HEK293 (cell line): ENCODE results near the gene ORC4.

Experiments
- CTCF ChIA-PET: fragments of 350-600 bp; formaldehyde crosslinking; extraction: SDS; loops from one replicate; lab custom pipeline; 2021; ENCODE audit warnings: antibody characterized with exemption; lab: Yijun Ruan, JAX
- POLR2A ChIA-PET: fragments of 300-600 bp; formaldehyde crosslinking; extraction: SDS; loops from one replicate; lab custom pipeline; 2020; ENCODE audit warnings: antibody characterized with exemption, inconsistent platforms; lab: Yijun Ruan, JAX
- H3K27ac ChIP-seq: fragments of 200-500 bp; sonication (Bioruptor generic); 2 replicates; pipeline ENCODE4 v1.5.1; 2014; ENCODE audit warnings: low read depth, low read length, control low read depth, inconsistent platforms; ENCODE audit errors: extremely low read depth
- H3K36me3 ChIP-seq, 2 experiments: fragments of 200-500 bp in 1 of 2; sonication (Bioruptor generic) in 1 of 2; 1 replicate in 1 of 2; 2 replicates in 1 of 2; pipeline ENCODE4 v1.5.1; 2014 to 2017; ENCODE audit warnings: inconsistent platforms in 2 of 2, low read length in 2 of 2; ENCODE audit not compliant: control insufficient read depth in 2 of 2, insufficient read depth in 1 of 2
- H3K4me1 ChIP-seq: fragments of 200-500 bp; sonication (Bioruptor generic); 2 replicates; pipeline ENCODE4 v1.5.1; 2014; ENCODE audit warnings: mild to moderate bottlenecking, low read length, inconsistent platforms; ENCODE audit not compliant: control insufficient read depth, insufficient read depth
- H3K4me3 ChIP-seq: 2 replicates; pipeline ENCODE4 v1.5.1; 2011; ENCODE audit warnings: low read depth, mild to moderate bottlenecking, control low read depth, low read length, moderate library complexity
- H3K9me3 ChIP-seq: fragments of 200-500 bp; sonication (Bioruptor generic); 2 replicates; pipeline ENCODE4 v1.5.1; 2014; ENCODE audit warnings: low read depth, low read length, inconsistent platforms; ENCODE audit not compliant: control insufficient read depth, insufficient read depth
- GFI1B ChIP-seq: fragments of 450-650 bp; formaldehyde crosslinking; IDR thresholded peaks from 2 replicates; pipeline ENCODE4 v1.5.1; 2016; ENCODE audit warnings: missing biosample characterization, missing genetic modification characterization
- KLF17 ChIP-seq: fragments of 450-650 bp; formaldehyde crosslinking; IDR thresholded peaks from 2 replicates; pipeline ENCODE4 v1.5.1; 2016; ENCODE audit warnings: missing biosample characterization, missing genetic modification characterization
- REPIN1 ChIP-seq: fragments of 450-650 bp; formaldehyde crosslinking; IDR thresholded peaks from 2 replicates; pipeline ENCODE4 v1.5.1; 2017; ENCODE audit warnings: missing biosample characterization, missing genetic modification characterization, low read depth
- SCRT1 ChIP-seq: fragments of 450-650 bp; formaldehyde crosslinking; IDR thresholded peaks from 2 replicates; pipeline ENCODE4 v1.5.1; 2016; ENCODE audit warnings: missing biosample characterization, missing genetic modification characterization, borderline replicate concordance
- SP2 ChIP-seq: fragments of 450-650 bp; formaldehyde crosslinking; IDR thresholded peaks from 2 replicates; pipeline ENCODE4 v1.5.1; 2016; ENCODE audit warnings: missing biosample characterization, missing genetic modification characterization
- TCF7L2 ChIP-seq: IDR thresholded peaks from 2 replicates; pipeline ENCODE4 v1.6.1; 2011; ENCODE audit warnings: low read depth, mild to moderate bottlenecking, inconsistent platforms, low read length, moderate library complexity, borderline replicate concordance
- TSHZ1 ChIP-seq: fragments of 450-650 bp; formaldehyde crosslinking; IDR thresholded peaks from 2 replicates; pipeline ENCODE4 v1.5.1; 2016; ENCODE audit warnings: missing biosample characterization, missing genetic modification characterization, borderline replicate concordance
- ZBTB21 ChIP-seq: fragments of 450-650 bp; formaldehyde crosslinking; IDR thresholded peaks from 2 replicates; pipeline ENCODE4 v1.5.1; 2017; ENCODE audit warnings: missing biosample characterization, missing genetic modification characterization
- ZBTB49 ChIP-seq: fragments of 450-650 bp; formaldehyde crosslinking; IDR thresholded peaks from 2 replicates; pipeline ENCODE4 v1.5.1; 2016; ENCODE audit warnings: missing biosample characterization, missing genetic modification characterization, low read depth
- ZBTB8A ChIP-seq: fragments of 450-650 bp; formaldehyde crosslinking; IDR thresholded peaks from 2 replicates; pipeline ENCODE4 v1.5.1; 2016; ENCODE audit warnings: missing biosample characterization, missing genetic modification characterization
- ZNF10 ChIP-seq: fragments of 450-650 bp; formaldehyde crosslinking; IDR thresholded peaks from 2 replicates; pipeline ENCODE4 v1.5.1; 2017; ENCODE audit warnings: missing biosample characterization, missing genetic modification characterization
- ZNF140 ChIP-seq: fragments of 450-650 bp; formaldehyde crosslinking; IDR thresholded peaks from 2 replicates; pipeline ENCODE4 v1.5.1; 2016; ENCODE audit warnings: missing biosample characterization, missing genetic modification characterization
- ZNF239 ChIP-seq: fragments of 450-650 bp; formaldehyde crosslinking; IDR thresholded peaks from 2 replicates; pipeline ENCODE4 v1.5.1; 2016; ENCODE audit warnings: missing biosample characterization, missing genetic modification characterization
- ZNF24 ChIP-seq: fragments of 450-650 bp; formaldehyde crosslinking; IDR thresholded peaks from 2 replicates; pipeline ENCODE4 v1.5.1; 2016; ENCODE audit warnings: missing biosample characterization, missing genetic modification characterization
- ZNF302 ChIP-seq: fragments of 450-650 bp; formaldehyde crosslinking; IDR thresholded peaks from 2 replicates; pipeline ENCODE4 v1.5.1; 2016; ENCODE audit warnings: missing biosample characterization, missing genetic modification characterization, low read depth
- ZNF571 ChIP-seq: fragments of 450-650 bp; formaldehyde crosslinking; IDR thresholded peaks from 2 replicates; pipeline ENCODE4 v1.5.0; 2017; ENCODE audit warnings: missing biosample characterization, missing genetic modification characterization
- ZNF621 ChIP-seq: fragments of 450-650 bp; formaldehyde crosslinking; IDR thresholded peaks from 2 replicates; pipeline ENCODE4 v1.5.1; 2017; ENCODE audit warnings: missing biosample characterization, missing genetic modification characterization
- ZNF791 ChIP-seq: fragments of 450-650 bp; formaldehyde crosslinking; IDR thresholded peaks from 2 replicates; pipeline ENCODE4 v1.5.1; 2016; ENCODE audit warnings: missing biosample characterization, missing genetic modification characterization
- ZSCAN16 ChIP-seq: fragments of 450-650 bp; formaldehyde crosslinking; IDR thresholded peaks from 2 replicates; pipeline ENCODE4 v1.5.1; 2016; ENCODE audit warnings: missing biosample characterization, missing genetic modification characterization
- TF ChIP-seq, protein P1 (sequence below): fragments of 450-650 bp; formaldehyde crosslinking; IDR thresholded peaks from 2 replicates; pipeline ENCODE4 v1.5.1; 2016; ENCODE audit warnings: missing biosample characterization, missing genetic modification characterization
- TF ChIP-seq, protein P2 (sequence below): fragments of 450-650 bp; formaldehyde crosslinking; IDR thresholded peaks from 2 replicates; pipeline ENCODE4 v1.5.1; 2016; ENCODE audit warnings: missing biosample characterization, missing genetic modification characterization

ORC4 gene

DNA sequence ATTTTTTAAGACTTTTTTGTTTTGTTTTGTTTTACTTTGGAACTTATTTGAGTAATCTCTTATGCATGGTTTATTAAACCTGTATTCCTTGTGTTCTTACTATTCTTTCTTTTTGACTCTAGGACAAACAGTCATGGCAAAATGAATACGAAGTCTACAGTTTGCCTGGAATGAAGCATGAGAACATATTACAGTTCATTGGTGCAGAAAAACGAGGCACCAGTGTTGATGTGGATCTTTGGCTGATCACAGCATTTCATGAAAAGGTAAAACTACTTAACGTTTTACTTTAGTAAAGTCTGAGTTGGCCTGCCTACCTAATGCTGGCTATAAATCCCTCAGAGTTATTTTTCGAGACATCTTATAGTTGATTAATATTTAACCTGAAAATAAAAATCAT lies 103.4 kb downstream of the ORC4 start (continued):
- no peak for TF ChIP-seq ZNF302 (tag by site-specific recombination)
- TF ChIP-seq ZNF791, result no peak
- TF ChIP-seq GFI1B (tag by site-specific recombination), result no peak

- Histone ChIP-seq H3K36me3 (peaks cover 7 to 23% of the 10 kb centered on the region in 2 experiments; a peak in 2 of 3 replicates), H3K4me3 (no peak overlapping the region), H3K9me3 (no peaks in the 10 kb centered on the region), H3K27ac (no peak overlapping the region), H3K4me1 (peaks cover 5% of the 10 kb centered on the region)
- TF ChIP-seq TSHZ1 (tag by site-specific recombination) (no peak), TCF7L2 (no peak), ZNF621 (tag by site-specific recombination) (no peak), KLF17 (tag by site-specific recombination) (no peak), ZNF10 (tag by site-specific recombination) (no peak), ZNF140 (tag by site-specific recombination) (no peak), SP2 (no peak), ZNF571 (tag by site-specific recombination) (no peak), ZSCAN16 (no peak), ZNF24 (tag by site-specific recombination) (no peak), ZBTB8A (tag by site-specific recombination) (no peak), GFI1B (tag by site-specific recombination) (no peak), ZBTB21 (tag by site-specific recombination) (no peak), REPIN1 (tag by site-specific recombination) (no peak), SCRT1 (no peak), ZBTB49 (tag by site-specific recombination) (no peak), ZNF239 (tag by site-specific recombination) (no peak)
- TF ChIP-seq, protein P1, sequence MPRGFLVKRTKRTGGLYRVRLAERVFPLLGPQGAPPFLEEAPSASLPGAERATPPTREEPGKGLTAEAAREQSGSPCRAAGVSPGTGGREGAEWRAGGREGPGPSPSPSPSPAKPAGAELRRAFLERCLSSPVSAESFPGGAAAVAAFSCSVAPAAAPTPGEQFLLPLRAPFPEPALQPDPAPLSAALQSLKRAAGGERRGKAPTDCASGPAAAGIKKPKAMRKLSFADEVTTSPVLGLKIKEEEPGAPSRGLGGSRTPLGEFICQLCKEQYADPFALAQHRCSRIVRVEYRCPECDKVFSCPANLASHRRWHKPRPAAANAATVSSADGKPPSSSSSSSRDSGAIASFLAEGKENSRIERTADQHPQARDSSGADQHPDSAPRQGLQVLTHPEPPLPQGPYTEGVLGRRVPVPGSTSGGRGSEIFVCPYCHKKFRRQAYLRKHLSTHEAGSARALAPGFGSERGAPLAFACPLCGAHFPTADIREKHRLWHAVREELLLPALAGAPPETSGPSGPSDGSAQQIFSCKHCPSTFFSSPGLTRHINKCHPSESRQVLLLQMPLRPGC (tag by site-specific recombination), result no peak
- TF ChIP-seq, protein P2, sequence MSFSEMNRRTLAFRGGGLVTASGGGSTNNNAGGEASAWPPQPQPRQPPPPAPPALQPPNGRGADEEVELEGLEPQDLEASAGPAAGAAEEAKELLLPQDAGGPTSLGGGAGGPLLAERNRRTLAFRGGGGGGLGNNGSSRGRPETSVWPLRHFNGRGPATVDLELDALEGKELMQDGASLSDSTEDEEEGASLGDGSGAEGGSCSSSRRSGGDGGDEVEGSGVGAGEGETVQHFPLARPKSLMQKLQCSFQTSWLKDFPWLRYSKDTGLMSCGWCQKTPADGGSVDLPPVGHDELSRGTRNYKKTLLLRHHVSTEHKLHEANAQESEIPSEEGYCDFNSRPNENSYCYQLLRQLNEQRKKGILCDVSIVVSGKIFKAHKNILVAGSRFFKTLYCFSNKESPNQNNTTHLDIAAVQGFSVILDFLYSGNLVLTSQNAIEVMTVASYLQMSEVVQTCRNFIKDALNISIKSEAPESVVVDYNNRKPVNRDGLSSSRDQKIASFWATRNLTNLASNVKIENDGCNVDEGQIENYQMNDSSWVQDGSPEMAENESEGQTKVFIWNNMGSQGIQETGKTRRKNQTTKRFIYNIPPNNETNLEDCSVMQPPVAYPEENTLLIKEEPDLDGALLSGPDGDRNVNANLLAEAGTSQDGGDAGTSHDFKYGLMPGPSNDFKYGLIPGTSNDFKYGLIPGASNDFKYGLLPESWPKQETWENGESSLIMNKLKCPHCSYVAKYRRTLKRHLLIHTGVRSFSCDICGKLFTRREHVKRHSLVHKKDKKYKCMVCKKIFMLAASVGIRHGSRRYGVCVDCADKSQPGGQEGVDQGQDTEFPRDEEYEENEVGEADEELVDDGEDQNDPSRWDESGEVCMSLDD, result no peak
- POLR2A ChIA-PET, result no interaction called here
- CTCF ChIA-PET, result no interaction called here
These were observed 103.8 kb downstream of the ORC4 start for GRCh38 chr2:147916723-147917122.
